ENCODE measurements around the gene PHF21A. TPM values are rescaled to one million over a fixed set of nuclear protein-coding genes. Genes with fewer than 3 reads are reported as not detected.

Gene PHF21A
- total RNA-seq, 4 donors from 2014 or later, result 28.5 to 53.9 (median 42.2) TPM

- no peak overlapping the region for H3K4me3 ChIP-seq
- H3K27ac ChIP-seq, result no peak overlapping the region
- H3K27me3 ChIP-seq, result no peaks in the 10 kb centered on the region
- TF ChIP-seq EP300 (IDR thresholded peaks at IDR 0.05) (no peak), POLR2AphosphoS5 (IDR thresholded peaks at IDR 0.05) (no peak), POLR2A (IDR thresholded peaks at IDR 0.05) (no peak), CTCF (IDR thresholded peaks at IDR 0.05) (no peak)
- H3K9me3 ChIP-seq, result no peaks in the 10 kb centered on the region
- 42 to 67% methylated on average over 1 of the region's 1 CpG for WGBS, 2 donors (ENCODE audit: low coverage in 1 of 2)
- H3K4me1 ChIP-seq, result peaks cover 6 to 24% (median 8%) of the 10 kb centered on the region in 3 donors
- no peak for ATAC-seq
- H3K36me3 ChIP-seq, result no peaks in the 10 kb centered on the region
These were observed 65.9 kb downstream of the PHF21A start for GRCh38 chr11:46055371-46055770.

- TF ChIP-seq POLR2A (IDR thresholded peaks at IDR 0.05), result no peak
- TF ChIP-seq EP300 (IDR thresholded peaks at IDR 0.05), result no peak
- no peak for TF ChIP-seq CTCF (IDR thresholded peaks at IDR 0.05)
- peak overlapping the region in 1 of 4 donors; percentile 55 for H3K27ac ChIP-seq
- ATAC-seq, result no peak
- peaks cover 7 to 38% (median 8%) of the 10 kb centered on the region in 3 donors for H3K4me1 ChIP-seq
- WGBS, 2 donors (ENCODE audit: low coverage in 1 of 2), result 88 to 100% methylated on average over 1 of the region's 1 CpG
- no peaks in the 10 kb centered on the region for H3K9me3 ChIP-seq
- H3K36me3 ChIP-seq, result no peaks in the 10 kb centered on the region
- no peak overlapping the region for H3K4me3 ChIP-seq
- no peaks in the 10 kb centered on the region for H3K27me3 ChIP-seq
These were observed 70.2 kb downstream of the PHF21A start for GRCh38 chr11:46051102-46051501.

- Histone ChIP-seq H3K4me1 (peaks cover 7 to 43% (median 8%) of the 10 kb centered on the region in 3 donors), H3K9me3 (no peaks in the 10 kb centered on the region), H3K4me3 (no peak overlapping the region), H3K27ac (peak overlapping the region in 1 of 4 donors; percentile 55), H3K36me3 (no peaks in the 10 kb centered on the region), H3K27me3 (no peaks in the 10 kb centered on the region)
- TF ChIP-seq EP300 (IDR thresholded peaks at IDR 0.05), result no peak
- TF ChIP-seq POLR2A (IDR thresholded peaks at IDR 0.05), result no peak
- TF ChIP-seq CTCF (IDR thresholded peaks at IDR 0.05), result no peak
- no peak for TF ChIP-seq POLR2AphosphoS5 (IDR thresholded peaks at IDR 0.05)
- ATAC-seq, result no peak
- 40 to 54% methylated on average over 2 of the region's 2 CpGs for WGBS, 2 donors (ENCODE audit: low coverage in 1 of 2)
These were observed 70.6 kb downstream of the PHF21A start for GRCh38 chr11:46050662-46051061.

GRCh38 chr11:46050003-46050461 is 71.2 kb downstream of the PHF21A start:
- peak; percentile 57 for ATAC-seq
- Histone ChIP-seq H3K4me3 (no peak overlapping the region), H3K4me1 (peaks cover 7 to 44% (median 8%) of the 10 kb centered on the region in 3 donors), H3K27ac (peak overlapping the region in 2 of 4 donors; percentile 26 to 55), H3K36me3 (no peaks in the 10 kb centered on the region), H3K27me3 (no peaks in the 10 kb centered on the region), H3K9me3 (no peaks in the 10 kb centered on the region)
- TF ChIP-seq POLR2AphosphoS5 (IDR thresholded peaks at IDR 0.05), result peak; percentile 43
- TF ChIP-seq CTCF (IDR thresholded peaks at IDR 0.05), result no peak
- WGBS, 2 donors (ENCODE audit: low coverage in 1 of 2), result 4 to 15% methylated on average over 3 to 4 of the region's 4 CpGs

- no peaks in the 10 kb centered on the region for H3K27me3 ChIP-seq
- peak overlapping the region in 1 of 4 donors; percentile 55 for H3K27ac ChIP-seq
- H3K4me1 ChIP-seq, result peaks cover 7 to 48% (median 8%) of the 10 kb centered on the region in 3 donors
- H3K4me3 ChIP-seq, result no peak overlapping the region
- ATAC-seq, result no peak
- TF ChIP-seq CTCF (IDR thresholded peaks at IDR 0.05) (no peak), POLR2AphosphoS5 (IDR thresholded peaks at IDR 0.05) (no peak), EP300 (IDR thresholded peaks at IDR 0.05) (no peak), POLR2A (IDR thresholded peaks at IDR 0.05) (no peak)
- WGBS, 2 donors (ENCODE audit: low coverage in 1 of 2), result 57 to 66% methylated on average over 4 to 7 of the region's 7 CpGs
- H3K36me3 ChIP-seq, result no peaks in the 10 kb centered on the region
- H3K9me3 ChIP-seq, result no peaks in the 10 kb centered on the region
These were observed 71.8 kb downstream of the PHF21A start for GRCh38 chr11:46049325-46049897.

Data from gastroesophageal sphincter (tissue), 4 donors.